Loucy (cell line): ENCODE data around the gene U2AF2.

Experiments
- H2AFZ ChIP-seq: fragments of 200-600 bp; sonication (generic); 2 replicates; pipeline ENCODE4 v1.6.0; 2016; ENCODE audit warnings: antibody characterized with exemption, mild to moderate bottlenecking, low read length, moderate library complexity
- H3F3A ChIP-seq: fragments of 200-600 bp; 2 replicates; pipeline ENCODE4 v1.6.0; 2016; ENCODE audit warnings: antibody characterized with exemption, low read depth, mild to moderate bottlenecking
- H3K27me3 ChIP-seq: fragments of 200-600 bp; sonication (generic); 2 replicates; pipeline ENCODE4 v1.6.1; 2014; ENCODE audit warnings: low read length, mild to moderate bottlenecking; ENCODE audit not compliant: insufficient read depth, poor library complexity, severe bottlenecking
- H3K36me3 ChIP-seq: fragments of 200-600 bp; sonication (generic); 2 replicates; pipeline ENCODE4 v1.6.1; 2016; ENCODE audit warnings: low read length; ENCODE audit not compliant: insufficient read depth
- H3K4me1 ChIP-seq: fragments of 200-600 bp; sonication (generic); 2 replicates; pipeline ENCODE4 v1.5.1; 2014; ENCODE audit warnings: low read length, mild to moderate bottlenecking; ENCODE audit not compliant: insufficient read depth, poor library complexity, severe bottlenecking
- H3K4me2 ChIP-seq: fragments of 200-600 bp; sonication (generic); 2 replicates; pipeline ENCODE4 v1.6.0; 2014; ENCODE audit warnings: antibody characterized with exemption, low read length, low read depth, mild to moderate bottlenecking; ENCODE audit not compliant: poor library complexity, severe bottlenecking
- H3K4me3 ChIP-seq: fragments of 200-600 bp; sonication (generic); 2 replicates; pipeline ENCODE4 v1.5.1; 2014; ENCODE audit warnings: low read length, mild to moderate bottlenecking, mixed read lengths; ENCODE audit not compliant: poor library complexity, severe bottlenecking
- H3K79me2 ChIP-seq: fragments of 200-600 bp; sonication (generic); 2 replicates; pipeline ENCODE4 v1.6.1; 2014; ENCODE audit warnings: low read length; ENCODE audit not compliant: insufficient read depth
- H3K9ac ChIP-seq: fragments of 200-600 bp; sonication (generic); 2 replicates; pipeline ENCODE4 v1.6.0; 2014; ENCODE audit warnings: mild to moderate bottlenecking, low read depth, low read length, moderate library complexity; ENCODE audit not compliant: poor library complexity, severe bottlenecking
- H3K9me2 ChIP-seq: fragments of 200-600 bp; sonication (generic); replicated peaks from 2 replicates; pipeline ENCODE4 v1.6.1; 2016; ENCODE audit warnings: low read depth, low read length, mixed read lengths
- H3K9me3 ChIP-seq: fragments of 200-600 bp; sonication (generic); 2 replicates; pipeline ENCODE4 v1.6.1; 2014; ENCODE audit warnings: mild to moderate bottlenecking, antibody characterized with exemption, low read length, low read depth; ENCODE audit not compliant: insufficient read depth
- H4K20me1 ChIP-seq: fragments of 200-600 bp; sonication (generic); 2 replicates; pipeline ENCODE4 v1.6.0; 2014; ENCODE audit warnings: antibody characterized with exemption, low read length, mild to moderate bottlenecking; ENCODE audit not compliant: insufficient read depth, poor library complexity, severe bottlenecking
- CTCF ChIP-seq: fragments of 200-600 bp; sonication (generic); conservative IDR thresholded peaks from 2 replicates; pipeline ENCODE4 v1.5.1; 2014; ENCODE audit warnings: mild to moderate bottlenecking, antibody characterized with exemption, low read length
- EZH2phosphoT487 ChIP-seq: fragments of 200-600 bp; IDR thresholded peaks from 2 replicates; pipeline ENCODE4 v1.6.1; 2018; ENCODE audit warnings: antibody characterized with exemption, mild to moderate bottlenecking, moderate library complexity, borderline replicate concordance

Gene U2AF2

GRCh38 chr19:55678121-55678671 lies 23.4 kb downstream of the U2AF2 start:
- Histone ChIP-seq H3F3A (peaks cover 5% of the 10 kb centered on the region; the same call in 1 of the 2 replicates), H3K4me2 (no peak overlapping the region), H3K79me2 (peaks cover 50% of the 10 kb centered on the region; the same call in 1 of the 2 replicates), H3K9me3 (no peaks in the 10 kb centered on the region), H3K4me3 (no peak overlapping the region), H3K9ac (no peak overlapping the region), H2AFZ (no peak overlapping the region), H3K36me3 (peaks cover 76% of the 10 kb centered on the region), H4K20me1 (peaks cover 48% of the 10 kb centered on the region), H3K4me1 (peaks cover 4% of the 10 kb centered on the region), H3K9me2 (no peaks in the 10 kb centered on the region), H3K27me3 (no peaks in the 10 kb centered on the region)
- TF ChIP-seq EZH2phosphoT487 (no peak), CTCF (no peak)

DNA sequence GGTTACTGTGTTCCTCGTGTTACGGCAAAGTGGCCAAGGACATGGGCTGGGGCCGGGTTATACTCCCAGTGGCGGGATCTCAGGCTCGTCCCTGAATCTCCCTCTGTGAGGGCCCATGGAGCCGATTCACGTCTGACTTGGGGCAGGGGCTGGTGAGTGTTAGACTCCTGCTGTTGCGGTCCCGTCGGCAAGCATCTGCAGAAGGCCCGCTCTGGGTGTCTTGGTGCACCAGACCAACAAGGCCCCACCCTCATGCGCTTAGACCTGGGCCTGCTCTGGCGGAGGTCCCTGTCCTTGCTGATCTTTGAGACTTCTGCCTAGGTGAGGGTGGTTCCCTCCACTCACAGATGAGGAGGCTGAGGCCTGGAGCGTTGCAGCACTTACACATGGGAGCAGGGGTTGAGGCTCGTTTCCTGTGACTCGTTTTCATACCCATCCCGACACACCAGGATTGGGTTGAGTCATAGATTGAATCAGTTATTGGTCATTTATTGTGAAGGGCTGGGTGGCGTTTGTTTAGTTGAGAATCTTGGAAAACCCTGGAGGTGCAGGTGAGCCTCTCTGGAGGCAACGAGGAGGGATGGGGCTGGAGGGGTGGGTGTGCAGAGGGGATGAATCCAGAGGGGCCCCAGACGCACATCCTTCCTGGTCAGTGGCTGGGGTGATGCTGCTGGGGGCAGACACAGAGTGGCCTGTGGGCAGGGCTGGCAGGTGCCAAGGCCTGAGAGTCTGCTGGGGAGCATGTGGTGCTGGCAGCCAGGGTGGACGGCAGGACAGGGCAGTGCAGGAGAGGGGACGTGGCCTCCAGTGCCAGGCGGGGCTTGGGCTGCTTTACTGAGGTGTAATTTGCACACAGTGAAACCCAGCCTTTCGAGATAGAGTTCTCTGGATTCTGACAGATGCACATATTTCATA lies 24.8 kb downstream of the U2AF2 start:
- peaks cover 4% of the 10 kb centered on the region for H3K4me1 ChIP-seq
- H3K79me2 ChIP-seq, result peaks cover 40% of the 10 kb centered on the region; the same call in 1 of the 2 replicates
- H3K9ac ChIP-seq, result no peak overlapping the region
- peaks cover 1% of the 10 kb centered on the region; the same call in 1 of the 2 replicates for H3F3A ChIP-seq
- peaks cover 78% of the 10 kb centered on the region; the same call in 1 of the 2 replicates for H3K36me3 ChIP-seq
- no peaks in the 10 kb centered on the region for H3K9me3 ChIP-seq
- H3K4me2 ChIP-seq, result no peak overlapping the region
- no peaks in the 10 kb centered on the region for H3K27me3 ChIP-seq
- H3K9me2 ChIP-seq, result no peaks in the 10 kb centered on the region
- TF ChIP-seq CTCF, result no peak
- TF ChIP-seq EZH2phosphoT487, result no peak
- peaks cover 38% of the 10 kb centered on the region for H4K20me1 ChIP-seq
- no peak overlapping the region for H2AFZ ChIP-seq
- H3K4me3 ChIP-seq, result no peak overlapping the region

DNA sequence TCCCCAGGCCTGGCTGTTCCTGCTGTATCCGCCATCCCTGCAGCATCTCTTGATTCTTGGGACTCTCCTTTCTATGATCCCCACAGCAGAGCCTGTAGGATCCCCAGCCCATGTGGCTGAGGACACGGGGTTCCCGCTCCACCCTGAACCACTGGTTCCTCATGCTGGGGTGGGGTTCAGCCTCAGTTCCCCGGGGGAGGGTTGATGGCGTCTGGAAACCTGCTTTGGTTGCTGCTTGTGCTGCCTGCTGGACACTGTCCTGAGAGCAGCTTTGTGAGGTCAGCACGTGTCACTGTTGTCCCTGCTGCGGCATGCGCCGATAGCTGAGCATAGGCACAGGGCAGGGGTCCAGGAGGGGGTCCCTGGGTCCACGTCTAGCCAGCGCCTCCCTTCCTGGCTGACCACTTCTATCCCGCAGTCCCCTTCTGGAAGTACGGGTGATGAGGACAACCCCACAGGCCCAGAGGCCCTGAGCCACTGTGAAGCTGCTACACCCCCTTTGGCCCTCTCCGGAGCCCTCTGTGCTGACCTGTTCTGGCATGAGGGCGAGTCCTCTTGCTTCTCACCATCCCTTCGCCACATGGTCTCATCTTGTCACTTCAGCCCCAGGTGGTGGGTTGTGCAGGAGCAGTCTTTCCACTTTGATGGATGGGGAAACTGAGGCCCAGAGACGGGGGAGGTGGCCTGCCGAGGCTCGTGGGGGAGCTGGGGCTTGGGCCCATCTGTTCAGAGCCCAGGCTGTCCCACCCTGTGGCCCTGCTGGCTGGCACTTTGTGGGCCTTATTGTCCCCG lies 25.7 kb downstream of the U2AF2 start:
- H3F3A ChIP-seq, result no peaks in the 10 kb centered on the region
- peaks cover 35% of the 10 kb centered on the region for H4K20me1 ChIP-seq
- H2AFZ ChIP-seq, result no peak overlapping the region
- H3K4me1 ChIP-seq, result peaks cover 4% of the 10 kb centered on the region
- TF ChIP-seq CTCF, result no peak
- TF ChIP-seq EZH2phosphoT487, result no peak
- no peak overlapping the region for H3K4me2 ChIP-seq
- H3K9me2 ChIP-seq, result no peaks in the 10 kb centered on the region
- no peaks in the 10 kb centered on the region for H3K9me3 ChIP-seq
- no peak overlapping the region for H3K9ac ChIP-seq
- peaks cover 38% of the 10 kb centered on the region; the same call in 1 of the 2 replicates for H3K79me2 ChIP-seq
- H3K27me3 ChIP-seq, result no peaks in the 10 kb centered on the region
- no peak overlapping the region for H3K4me3 ChIP-seq
- peaks cover 81% of the 10 kb centered on the region; the same call in 1 of the 2 replicates for H3K36me3 ChIP-seq
